Activated CD8-positive, alpha-beta T cell treated with anti-CD3 and anti-CD28 coated beads, Interleukin-2, amount 10 ng/mL, durations not matched to agents 7 days and 5 days (primary cell): Measurements from ENCODE around the gene TDRD5. TPM values are rescaled to one million over a fixed set of nuclear protein-coding genes. Genes with fewer than 3 reads are reported as not detected.

Source experiments
- ATAC-seq: fragments of 150-1000 bp; cut with Tn5 transposase; one replicate; pipeline ENCODE4 v1.10.0; 2021; ENCODE audit warnings: moderate library complexity
- CTCF ChIA-PET: fragments of 350-600 bp; sonication (Branson Sonifier 250); formaldehyde crosslinking; loops from one replicate; lab custom pipeline; 2021; ENCODE audit warnings: antibody characterized with exemption; lab: Charles Lee
- POLR2A ChIA-PET: fragments of 350-600 bp; sonication (Branson Sonifier 250); formaldehyde crosslinking; loops from one replicate; lab custom pipeline; 2021; ENCODE audit warnings: antibody characterized with exemption; lab: Charles Lee
- DNase-seq: peaks from one replicate; pipeline ENCODE4 v3.0.0-alpha.2; 2020
- H3K27ac Mint-ChIP-seq: one replicate; pipeline ENCODE4 v1.8.0; 2021; ENCODE audit warnings: mild to moderate bottlenecking, mixed read lengths
- H3K27me3 Mint-ChIP-seq: one replicate; pipeline ENCODE4 v1.8.0; 2021; ENCODE audit warnings: low read depth, mixed read lengths
- H3K36me3 Mint-ChIP-seq: one replicate; pipeline ENCODE4 v1.8.0; 2021; ENCODE audit warnings: low read depth, mixed read lengths
- H3K4me1 Mint-ChIP-seq: one replicate; pipeline ENCODE4 v1.8.0; 2021; ENCODE audit warnings: low read depth, mixed read lengths
- H3K4me3 Mint-ChIP-seq: one replicate; pipeline ENCODE4 v1.8.0; 2021; ENCODE audit warnings: mild to moderate bottlenecking, mixed read lengths
- H3K9me3 Mint-ChIP-seq: one replicate; pipeline ENCODE4 v1.8.0; 2022; ENCODE audit warnings: mixed read lengths; ENCODE audit not compliant: insufficient read depth
- total RNA-seq, 2 experiments: library from RNA; stranded (reverse); gene quantifications; one replicate each; pipeline ENCODE4 v1.2.3, GENCODE V29; 2021

TDRD5 gene, protein sequence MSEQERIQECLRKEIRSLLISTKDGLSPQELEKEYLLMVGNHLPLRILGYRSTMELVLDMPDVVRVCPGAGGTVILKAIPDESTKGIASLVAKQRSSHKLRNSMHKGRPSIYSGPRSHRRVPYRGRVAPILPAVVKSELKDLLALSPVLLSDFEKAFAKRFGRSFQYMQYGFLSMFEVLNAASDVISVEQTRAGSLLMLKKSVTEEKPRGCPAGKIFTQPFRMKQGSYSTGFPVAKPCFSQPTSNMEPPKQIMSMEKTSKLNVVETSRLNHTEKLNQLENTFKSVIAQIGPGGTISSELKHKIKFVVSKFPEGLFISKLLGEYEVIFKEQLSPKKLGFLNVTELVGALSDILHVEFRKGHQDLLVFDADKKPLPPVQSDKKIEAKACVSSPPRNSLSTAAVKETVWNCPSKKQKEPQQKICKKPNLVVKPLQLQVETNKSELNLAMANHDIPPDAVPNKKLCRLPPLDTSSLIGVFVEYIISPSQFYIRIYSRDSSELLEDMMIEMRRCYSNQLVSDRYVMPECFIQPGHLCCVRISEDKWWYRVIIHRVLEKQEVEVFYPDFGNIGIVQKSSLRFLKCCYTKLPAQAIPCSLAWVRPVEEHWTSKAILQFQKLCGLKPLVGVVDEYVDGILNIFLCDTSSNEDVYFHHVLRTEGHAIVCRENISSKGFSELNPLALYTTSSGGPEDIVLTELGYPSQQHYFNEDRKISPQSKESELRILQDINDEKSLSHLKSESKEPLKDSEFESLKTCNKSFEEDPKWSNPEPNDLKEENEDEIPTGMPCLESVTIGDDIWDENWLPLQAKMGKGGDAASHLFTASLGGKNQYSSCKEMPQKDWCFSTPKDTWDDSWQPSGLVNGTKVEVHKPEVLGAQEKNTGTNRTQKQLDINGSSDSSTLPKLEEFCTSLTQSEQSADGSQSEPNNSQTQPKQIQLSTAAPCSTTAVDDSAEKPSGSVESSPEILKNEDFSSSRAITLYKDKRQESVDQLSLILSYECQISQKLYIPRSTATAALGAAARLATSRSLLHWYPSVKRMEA
- not detected for total RNA-seq

DNA sequence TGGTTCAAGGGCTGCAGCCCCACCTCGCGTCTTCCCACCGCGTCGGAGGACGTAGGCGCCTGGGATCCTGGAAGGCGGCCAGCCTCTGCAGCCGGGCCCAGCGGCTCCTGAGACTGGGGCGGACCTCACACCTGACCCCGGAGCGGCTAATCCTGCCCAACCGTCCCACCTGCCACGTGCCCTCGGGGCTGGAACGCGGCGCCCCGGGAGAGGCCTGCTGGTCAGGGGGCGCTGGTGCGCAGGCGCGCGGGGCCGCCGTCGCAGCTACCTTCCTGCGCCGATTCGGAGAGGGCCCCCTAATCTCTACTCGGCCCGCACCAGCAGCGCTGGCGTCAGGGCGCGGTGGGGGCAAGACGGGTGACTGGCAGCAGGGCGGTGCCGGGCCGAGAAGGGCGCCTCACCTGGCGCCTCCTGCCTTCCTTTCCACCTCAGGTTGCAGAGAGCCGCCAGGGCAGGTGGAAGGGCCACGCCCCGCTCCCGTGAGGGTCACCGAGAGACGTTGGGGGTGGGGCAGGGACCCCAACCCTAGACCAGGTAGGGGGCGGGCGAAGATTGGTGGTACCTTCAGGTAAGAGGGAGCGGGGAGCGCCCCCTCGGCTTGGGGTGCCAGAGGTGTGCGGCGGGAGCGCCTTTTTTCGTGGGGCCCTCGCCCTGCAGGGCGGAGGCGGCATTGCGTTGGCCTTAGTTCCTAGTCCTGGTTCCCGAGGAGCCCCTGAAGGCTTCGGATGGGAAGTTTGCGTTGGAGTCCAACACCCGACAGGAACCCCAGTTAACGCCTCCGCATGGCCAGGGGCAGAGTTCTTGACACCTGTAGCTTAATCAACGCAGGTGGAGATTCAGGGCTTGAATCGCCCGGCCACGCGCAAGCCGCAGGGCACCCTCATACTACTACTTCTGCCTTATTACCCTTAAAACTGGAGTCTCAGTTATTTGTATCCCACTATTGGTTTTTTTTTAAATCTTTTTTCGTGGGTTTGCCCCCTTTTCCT, at the start of gene TDRD5:
TSS of gene TDRD5 (plus strand) at position 241 of the 989 bp plus-strand sequence. CDS start 784 bp downstream, outside the sequence.
- Mint-ChIP-seq H3K4me1 (no peaks in the 10 kb centered on the region), H3K27me3 (peaks cover 36% of the 10 kb centered on the region), H3K4me3 (no peak within 1 kb of the TSS), H3K27ac (no peak within 1 kb of the TSS), H3K9me3 (no peaks in the 10 kb centered on the region), H3K36me3 (no peaks in the 10 kb centered on the region)
- POLR2A ChIA-PET: no interaction called here
- DNase-seq (no peak), ATAC-seq (no peak)
- CTCF ChIA-PET: no interaction called here

DNA sequence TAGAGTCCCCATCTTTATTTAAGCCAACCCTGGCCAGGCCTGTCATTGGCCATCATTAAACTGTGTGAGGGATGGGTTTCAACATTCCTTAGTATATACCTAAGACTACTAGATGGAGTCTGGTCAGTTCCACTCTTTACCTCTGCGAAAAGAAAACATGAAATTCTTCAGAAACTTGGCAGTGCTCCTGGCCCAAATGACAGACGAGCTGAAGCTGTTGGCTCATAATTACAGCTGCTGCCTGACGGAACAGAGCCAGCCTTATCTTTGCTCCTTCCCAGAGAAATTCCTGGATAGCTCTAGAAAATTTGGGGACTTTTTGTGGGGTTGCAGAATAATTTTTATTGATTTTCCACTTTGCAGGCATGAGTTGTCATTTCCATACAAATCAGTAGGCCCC, 46.3 kb upstream of the TDRD5 start:
- no peak for ATAC-seq
- POLR2A ChIA-PET: no interaction called here
- H3K27ac Mint-ChIP-seq: no peak overlapping the region
- no peaks in the 10 kb centered on the region for H3K36me3 Mint-ChIP-seq
- DNase-seq: no peak
- no peaks in the 10 kb centered on the region for H3K27me3 Mint-ChIP-seq
- H3K4me1 Mint-ChIP-seq: no peaks in the 10 kb centered on the region
- H3K9me3 Mint-ChIP-seq: no peaks in the 10 kb centered on the region
- CTCF ChIA-PET: no interaction called here
- H3K4me3 Mint-ChIP-seq: no peak overlapping the region

GRCh38 chr1:179547021-179547535, 44.6 kb upstream of the TDRD5 start:
- Mint-ChIP-seq H3K27me3 (no peaks in the 10 kb centered on the region), H3K4me1 (no peaks in the 10 kb centered on the region), H3K27ac (no peak overlapping the region), H3K9me3 (no peaks in the 10 kb centered on the region), H3K4me3 (no peak overlapping the region), H3K36me3 (no peaks in the 10 kb centered on the region)
- DNase-seq (no peak), ATAC-seq (no peak)
- POLR2A ChIA-PET: no interaction called here
- CTCF ChIA-PET: interaction anchor here (0.9 kb wide), 1 partner anchor 180 kb away, joined by 3 read pairs; no protein-coding TSS in a partner anchor

DNA sequence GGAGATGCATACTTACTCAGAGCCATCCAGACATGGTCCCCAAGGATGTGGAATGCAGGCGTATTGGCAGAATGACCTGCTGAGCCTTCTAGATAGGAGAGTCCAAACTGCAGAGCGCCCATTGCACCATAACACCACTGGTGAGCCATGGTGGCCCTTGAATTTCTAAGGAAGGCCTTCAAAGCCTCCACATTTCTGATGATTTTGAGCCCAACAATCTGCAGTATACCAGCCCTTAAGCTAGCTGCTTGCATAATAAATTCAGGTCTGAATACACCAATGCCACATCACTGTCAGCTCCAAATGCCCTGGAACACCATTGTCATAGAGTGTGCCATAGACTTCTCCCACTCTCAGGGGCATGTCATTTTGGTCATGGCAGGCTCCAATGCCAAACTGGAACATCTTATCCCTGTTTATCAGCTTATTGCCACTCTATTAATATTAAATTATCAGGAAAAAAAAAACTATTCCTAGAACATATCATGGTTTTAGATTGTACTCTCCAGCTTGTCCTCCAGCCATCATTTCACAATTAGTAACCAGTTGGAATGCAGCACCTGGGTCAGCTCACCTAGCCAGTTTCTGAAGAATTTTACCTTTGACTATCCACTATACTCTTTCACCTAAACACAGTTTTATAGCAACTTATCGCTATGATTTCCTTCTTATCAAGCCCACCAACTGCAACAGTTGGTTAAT, 42.8 kb upstream of the TDRD5 start:
- ChIA-PET CTCF (no interaction called here), POLR2A (no interaction called here)
- Mint-ChIP-seq H3K4me3 (no peak overlapping the region), H3K9me3 (no peaks in the 10 kb centered on the region), H3K4me1 (no peaks in the 10 kb centered on the region), H3K27ac (no peak overlapping the region), H3K27me3 (no peaks in the 10 kb centered on the region), H3K36me3 (no peaks in the 10 kb centered on the region)
- ATAC-seq (no peak), DNase-seq (no peak)

- no peak for ATAC-seq
- Mint-ChIP-seq H3K4me1 (no peaks in the 10 kb centered on the region), H3K9me3 (no peaks in the 10 kb centered on the region), H3K4me3 (no peak overlapping the region), H3K27me3 (no peaks in the 10 kb centered on the region), H3K27ac (no peak overlapping the region), H3K36me3 (no peaks in the 10 kb centered on the region)
- ChIA-PET CTCF (no interaction called here), POLR2A (no interaction called here)
- no peak for DNase-seq
Measured at GRCh38 chr1:179549368-179549700, 42.3 kb upstream of the TDRD5 start.

GRCh38 chr1:179550746-179551682, 40.6 kb upstream of the TDRD5 start:
- ChIA-PET POLR2A (no interaction called here), CTCF (no interaction called here)
- Mint-ChIP-seq H3K27ac (no peak overlapping the region), H3K27me3 (no peaks in the 10 kb centered on the region), H3K4me1 (no peaks in the 10 kb centered on the region), H3K4me3 (no peak overlapping the region), H3K36me3 (no peaks in the 10 kb centered on the region), H3K9me3 (no peaks in the 10 kb centered on the region)
- DNase-seq (no peak), ATAC-seq (no peak)

DNA sequence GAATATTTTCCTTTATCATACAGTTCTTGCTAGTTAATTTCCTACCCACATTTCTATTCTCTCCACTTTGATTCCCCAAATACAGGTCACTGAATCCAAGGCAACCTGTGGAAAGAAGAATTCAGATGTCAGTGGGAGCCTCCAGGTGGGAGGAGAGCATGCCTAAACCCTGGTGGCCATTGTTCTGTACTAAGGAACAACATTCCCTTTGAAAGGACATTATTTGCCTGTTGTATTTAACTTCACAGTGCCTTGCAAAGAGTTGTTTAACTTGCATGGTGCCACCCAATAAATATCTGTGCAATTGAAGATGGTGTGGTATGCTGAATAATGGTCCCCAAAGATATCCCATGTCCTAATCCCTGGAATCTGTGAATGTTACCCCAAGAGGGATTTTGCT, 37.2 kb upstream of the TDRD5 start:
- Mint-ChIP-seq H3K9me3 (no peaks in the 10 kb centered on the region), H3K27me3 (peaks cover 2% of the 10 kb centered on the region)

DNA sequence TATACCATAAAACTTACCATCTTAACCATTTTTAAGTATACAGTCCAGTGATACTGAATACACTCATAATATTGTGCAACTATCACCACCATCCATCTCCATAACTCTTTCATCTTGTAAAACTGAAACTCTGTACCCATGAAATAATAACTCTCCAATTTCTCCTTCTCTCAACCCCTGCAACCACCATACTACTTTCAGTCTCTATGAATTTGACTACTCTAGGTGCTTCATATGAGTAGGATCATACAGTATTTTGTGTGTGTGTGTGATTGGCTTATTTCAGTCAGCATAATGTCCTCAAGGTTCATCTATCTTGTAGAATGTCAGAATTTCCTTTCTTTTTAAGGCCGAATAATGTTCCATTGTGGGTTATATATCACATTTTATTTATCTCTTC, 33.6 kb upstream of the TDRD5 start:
- ChIA-PET CTCF (no interaction called here), POLR2A (no interaction called here)
- ATAC-seq (no peak), DNase-seq (no peak)
- Mint-ChIP-seq H3K36me3 (no peaks in the 10 kb centered on the region), H3K4me1 (no peaks in the 10 kb centered on the region), H3K27ac (no peak overlapping the region), H3K9me3 (no peaks in the 10 kb centered on the region), H3K27me3 (peaks cover 2% of the 10 kb centered on the region), H3K4me3 (no peak overlapping the region)

More for the DNA sequence above, 37.2 kb upstream of the TDRD5 start:
- H3K36me3 Mint-ChIP-seq: no peaks in the 10 kb centered on the region
- H3K27ac Mint-ChIP-seq: no peak overlapping the region
- ATAC-seq (no peak), DNase-seq (no peak)
- ChIA-PET CTCF (no interaction called here), POLR2A (no interaction called here)
- no peak overlapping the region for H3K4me3 Mint-ChIP-seq
- H3K4me1 Mint-ChIP-seq: no peaks in the 10 kb centered on the region

DNA sequence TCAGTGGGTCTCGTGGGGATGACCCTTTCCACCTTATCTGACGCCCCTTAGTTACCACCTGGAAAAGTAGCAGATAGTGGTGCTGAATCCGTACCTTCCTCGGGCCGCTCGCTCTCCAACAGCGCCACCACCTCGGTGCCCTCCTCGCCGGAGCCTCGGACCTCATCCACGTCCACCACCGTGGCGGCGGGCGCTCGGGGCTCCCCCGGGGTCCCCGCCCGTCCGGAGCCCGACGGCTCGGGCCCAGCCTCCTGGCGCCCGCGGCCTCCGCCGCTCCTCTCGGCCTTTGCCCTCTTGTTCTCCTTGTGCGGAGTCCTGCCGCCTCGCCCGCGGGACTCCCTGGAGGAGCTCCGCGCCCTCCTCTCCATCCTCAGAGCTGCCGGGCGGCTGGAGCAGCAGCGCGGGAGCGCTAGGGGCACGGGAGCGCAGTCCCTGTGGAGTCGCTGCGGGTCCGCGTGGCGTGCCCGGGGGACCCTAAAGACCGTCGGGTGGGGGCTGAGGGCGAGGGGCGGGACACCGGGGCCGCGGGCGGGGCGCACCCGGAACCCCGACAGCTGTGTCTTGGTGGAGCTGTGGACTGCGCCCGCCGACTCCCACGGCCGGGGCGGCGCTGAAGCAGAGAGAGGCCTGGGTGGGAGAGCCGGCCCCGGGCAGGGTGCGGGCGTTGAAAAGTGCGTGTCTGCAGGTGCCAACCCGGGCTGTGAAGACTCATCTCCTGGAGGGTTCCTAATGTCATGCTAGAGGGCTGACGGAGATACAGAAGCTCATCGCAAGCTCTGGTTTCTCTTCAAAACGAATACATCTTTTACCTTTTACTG, 15.9 kb upstream of the TDRD5 start, which contains the start of gene NPHS2:
TSS of gene NPHS2 (minus strand) at position 452 of the 818 bp plus-strand sequence. CDS start at position 368, 84 bp downstream.
- Mint-ChIP-seq H3K9me3 (no peaks in the 10 kb centered on the region), H3K36me3 (no peaks in the 10 kb centered on the region), H3K4me3 (no peak within 1 kb of the TSS), H3K27ac (no peak within 1 kb of the TSS), H3K27me3 (peaks cover 36% of the 10 kb centered on the region), H3K4me1 (peaks cover 2% of the 10 kb centered on the region)
- DNase-seq (no peak), ATAC-seq (no peak)
- POLR2A ChIA-PET: no interaction called here
- CTCF ChIA-PET: no interaction called here
